Adrenal gland (tissue), 5 donors: Measurements from ENCODE around the gene ACAP3.

Experiments used
- POLR2A ChIP-seq, 2 donors: fragments of 450-650 bp; IDR thresholded peaks; one replicate each; pipeline ENCODE4 v1.6.1; 2017; ENCODE audit warnings: antibody characterized with exemption in 2 of 2, mild to moderate bottlenecking in 2 of 2, moderate library complexity in 1 of 2
- TF ChIP-seq, protein P1 (sequence below), 6 experiments: fragments of 450-650 bp in 4 of 6; fragments of 200-600 bp in 2 of 6; sonication (generic) in 1 of 6; IDR thresholded peaks; 1 replicate in 5 of 6; 2 replicates in 1 of 6; pipeline versions ENCODE4 v1.5.1 to v1.8.0; 2016 to 2021; ENCODE audit warnings: antibody characterized with exemption in 6 of 6, mild to moderate bottlenecking in 2 of 6, moderate library complexity in 1 of 6
- donor health status: DM: no; HTN: no; CAD: no.

DNA sequence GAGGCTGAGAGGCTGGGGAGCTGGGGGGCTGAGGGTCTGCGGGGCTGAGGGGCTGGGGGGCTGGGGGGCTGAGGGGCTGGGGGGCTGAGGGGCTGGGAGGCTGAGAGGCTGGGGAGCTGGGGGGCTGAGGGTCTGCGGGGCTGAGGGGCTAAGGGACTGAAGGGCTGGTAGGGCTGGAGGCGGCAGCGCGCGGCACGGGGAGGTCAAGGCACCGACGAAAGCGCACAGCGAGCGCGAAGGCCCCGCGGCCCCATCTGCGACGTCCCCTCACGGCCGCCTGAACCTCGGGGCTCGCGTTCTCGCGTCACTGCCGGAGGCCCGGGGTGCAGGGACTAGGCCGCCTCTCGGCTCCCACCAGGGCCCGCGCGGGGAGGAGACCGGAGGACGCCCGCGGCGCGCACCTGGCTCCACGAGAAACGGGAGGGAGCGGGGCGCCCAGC lies 16.4 kb upstream of the ACAP3 start:
- TF ChIP-seq, protein P1, sequence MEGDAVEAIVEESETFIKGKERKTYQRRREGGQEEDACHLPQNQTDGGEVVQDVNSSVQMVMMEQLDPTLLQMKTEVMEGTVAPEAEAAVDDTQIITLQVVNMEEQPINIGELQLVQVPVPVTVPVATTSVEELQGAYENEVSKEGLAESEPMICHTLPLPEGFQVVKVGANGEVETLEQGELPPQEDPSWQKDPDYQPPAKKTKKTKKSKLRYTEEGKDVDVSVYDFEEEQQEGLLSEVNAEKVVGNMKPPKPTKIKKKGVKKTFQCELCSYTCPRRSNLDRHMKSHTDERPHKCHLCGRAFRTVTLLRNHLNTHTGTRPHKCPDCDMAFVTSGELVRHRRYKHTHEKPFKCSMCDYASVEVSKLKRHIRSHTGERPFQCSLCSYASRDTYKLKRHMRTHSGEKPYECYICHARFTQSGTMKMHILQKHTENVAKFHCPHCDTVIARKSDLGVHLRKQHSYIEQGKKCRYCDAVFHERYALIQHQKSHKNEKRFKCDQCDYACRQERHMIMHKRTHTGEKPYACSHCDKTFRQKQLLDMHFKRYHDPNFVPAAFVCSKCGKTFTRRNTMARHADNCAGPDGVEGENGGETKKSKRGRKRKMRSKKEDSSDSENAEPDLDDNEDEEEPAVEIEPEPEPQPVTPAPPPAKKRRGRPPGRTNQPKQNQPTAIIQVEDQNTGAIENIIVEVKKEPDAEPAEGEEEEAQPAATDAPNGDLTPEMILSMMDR (IDR thresholded peaks at IDR 0.05), result no peak
- no peak for TF ChIP-seq POLR2A (IDR thresholded peaks at IDR 0.05)
